Measurements from ENCODE around the gene RAD51B.

DNA sequence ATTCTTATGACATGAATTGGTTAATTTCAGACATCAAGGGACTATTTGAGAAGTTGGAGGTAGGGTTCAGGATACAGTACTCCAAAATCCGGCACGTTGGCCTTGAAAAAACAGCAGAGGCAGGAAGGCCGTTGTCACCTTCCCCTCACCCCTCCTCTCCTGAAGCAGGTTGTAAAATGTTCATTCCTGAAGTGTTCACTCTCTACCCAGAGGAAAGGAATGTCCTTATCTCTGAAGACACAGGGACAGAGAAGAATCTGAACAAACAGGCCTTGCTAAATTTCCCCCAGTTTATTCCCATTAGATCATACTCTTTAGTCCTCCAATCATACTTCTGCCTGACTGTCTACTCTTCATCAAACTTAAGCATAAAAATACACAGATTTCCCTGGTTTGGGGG lies 659.7 kb downstream of the RAD51B start:
- TF ChIP-seq RAD21 (CRISPR knock-in tag; IDR thresholded peaks at IDR 0.05), result no peak
- no peak for TF ChIP-seq MYC (CRISPR knock-in tag; IDR thresholded peaks at IDR 0.05; ENCODE audit: borderline replicate concordance)
- TF ChIP-seq ZNF274 (CRISPR knock-in tag; IDR thresholded peaks at IDR 0.05), result no peak
- TF ChIP-seq NONO (IDR thresholded peaks at IDR 0.05), result no peak
- TF ChIP-seq NONO (CRISPR knock-in tag; conservative IDR thresholded peaks at IDR 0.05), result no peak
- no peak for TF ChIP-seq ZMYM2 (CRISPR knock-in tag; IDR thresholded peaks at IDR 0.05)
- TF ChIP-seq ZNF292 (CRISPR knock-in tag; IDR thresholded peaks at IDR 0.05; ENCODE audit: borderline replicate concordance, low read depth), result no peak
- TF ChIP-seq KLF16 (CRISPR knock-in tag; IDR thresholded peaks at IDR 0.05), result no peak
- TF ChIP-seq SRF (IDR thresholded peaks at IDR 0.05; ENCODE audit: low read depth, low read length), result no peak
- TF ChIP-seq, protein P1, sequence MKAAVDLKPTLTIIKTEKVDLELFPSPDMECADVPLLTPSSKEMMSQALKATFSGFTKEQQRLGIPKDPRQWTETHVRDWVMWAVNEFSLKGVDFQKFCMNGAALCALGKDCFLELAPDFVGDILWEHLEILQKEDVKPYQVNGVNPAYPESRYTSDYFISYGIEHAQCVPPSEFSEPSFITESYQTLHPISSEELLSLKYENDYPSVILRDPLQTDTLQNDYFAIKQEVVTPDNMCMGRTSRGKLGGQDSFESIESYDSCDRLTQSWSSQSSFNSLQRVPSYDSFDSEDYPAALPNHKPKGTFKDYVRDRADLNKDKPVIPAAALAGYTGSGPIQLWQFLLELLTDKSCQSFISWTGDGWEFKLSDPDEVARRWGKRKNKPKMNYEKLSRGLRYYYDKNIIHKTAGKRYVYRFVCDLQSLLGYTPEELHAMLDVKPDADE (CRISPR knock-in tag; IDR thresholded peaks at IDR 0.05), result no peak
- TF ChIP-seq RBM22 (optimal IDR thresholded peaks at IDR 0.05; ENCODE audit: low read length), result no peak
- no peak for TF ChIP-seq ZNF280D (CRISPR knock-in tag; IDR thresholded peaks at IDR 0.05)

Measured in HepG2 (cell line).